GDM1 (cell line): Measurements from ENCODE around the gene CDON.
"Not testable (repeated sequence)": the region's sequence is repeated elsewhere in the genome, so short reads cannot be mapped to it uniquely, and the experiment has no call there.

ENCODE experiments used
- DNase-seq: peaks from one replicate; lab custom pipeline; 2025; lab: John Stamatoyannopoulos, UW

Gene CDON

DNA sequence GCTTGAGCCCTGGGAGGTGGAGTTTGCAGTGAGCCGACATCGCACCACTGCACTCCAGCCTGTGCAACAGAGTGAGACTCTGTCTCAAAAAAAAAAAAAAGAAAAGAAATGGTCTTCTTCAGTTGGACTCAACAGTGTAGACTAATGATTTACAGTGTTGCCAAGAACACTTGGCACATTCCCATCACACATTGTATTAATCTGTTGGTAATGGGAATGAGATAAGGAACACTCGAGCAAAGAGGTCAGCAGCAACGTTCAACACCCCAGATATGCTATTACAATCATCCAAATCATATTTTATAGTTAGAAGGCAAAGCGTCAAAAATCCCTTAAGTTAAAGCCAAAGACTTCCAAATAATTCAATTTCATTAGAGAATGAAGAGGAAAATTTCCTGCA lies 14.5 kb downstream of the CDON start:
- DNase-seq = no peak

DNA sequence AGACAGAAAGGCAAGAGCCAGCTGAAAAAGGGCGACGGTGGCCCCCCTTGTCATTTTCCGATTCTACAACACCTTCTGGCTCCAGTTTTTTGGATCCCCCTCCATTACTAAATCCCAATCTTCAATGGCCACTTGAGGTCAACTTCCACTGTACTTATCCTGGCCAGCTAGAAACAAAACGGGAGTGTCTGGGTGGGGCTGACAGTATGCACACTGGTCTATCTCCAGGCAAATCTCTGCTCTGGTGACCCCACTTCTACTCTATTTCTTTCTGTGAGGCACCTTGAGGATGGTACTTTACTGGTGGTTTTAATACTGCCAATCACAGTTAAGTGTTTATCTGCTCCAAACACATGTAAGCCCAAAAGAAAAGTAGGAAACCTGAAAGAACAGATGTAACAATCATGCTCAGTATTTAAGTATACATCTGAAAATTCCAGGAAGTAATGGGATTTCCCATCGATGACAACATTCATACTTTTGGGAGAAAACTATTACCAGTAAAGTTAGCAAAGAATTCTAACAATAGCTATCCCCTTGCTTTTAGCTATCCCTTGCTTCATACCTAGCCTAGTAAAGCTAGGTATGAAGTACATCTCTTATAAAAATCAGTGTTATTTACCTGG lies 16.0 kb downstream of the CDON start:
- no peak for DNase-seq

DNA sequence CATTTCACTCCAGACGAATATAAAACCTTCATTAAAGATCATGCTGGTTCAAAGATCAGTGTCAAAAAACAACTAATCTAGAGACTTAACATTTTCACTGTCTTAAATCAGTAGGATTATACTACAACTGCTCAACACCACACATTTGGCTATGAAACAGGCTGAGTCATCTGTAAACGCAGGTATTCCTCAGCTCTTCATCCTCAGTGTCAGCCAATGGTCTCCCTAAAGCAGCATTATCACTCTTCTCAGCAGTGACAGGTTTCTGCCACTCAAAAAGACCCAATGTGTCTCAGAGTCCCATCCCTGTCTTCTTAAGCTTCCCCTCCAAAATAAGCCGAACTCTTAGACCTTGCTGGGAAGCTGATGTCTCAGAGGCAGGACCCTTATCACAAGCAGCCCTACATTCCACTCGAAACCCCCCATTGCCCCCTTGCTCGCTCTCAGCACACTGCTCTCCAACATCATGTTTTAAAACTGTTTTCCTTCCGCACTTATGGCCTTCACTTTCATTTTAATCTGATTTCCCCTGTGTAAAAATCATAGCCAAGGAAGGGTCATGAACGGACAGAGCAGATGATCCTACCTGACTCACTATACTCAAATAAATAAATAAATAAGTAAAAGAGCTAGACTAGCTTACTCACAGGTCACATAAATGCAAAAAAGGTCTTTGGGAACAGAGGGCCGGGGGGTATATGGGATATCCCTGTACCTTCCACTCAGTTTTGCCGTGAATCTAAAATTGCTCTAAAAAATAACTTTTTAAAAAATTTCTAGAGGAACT lies 23.0 kb downstream of the CDON start:
- no peak for DNase-seq

DNA sequence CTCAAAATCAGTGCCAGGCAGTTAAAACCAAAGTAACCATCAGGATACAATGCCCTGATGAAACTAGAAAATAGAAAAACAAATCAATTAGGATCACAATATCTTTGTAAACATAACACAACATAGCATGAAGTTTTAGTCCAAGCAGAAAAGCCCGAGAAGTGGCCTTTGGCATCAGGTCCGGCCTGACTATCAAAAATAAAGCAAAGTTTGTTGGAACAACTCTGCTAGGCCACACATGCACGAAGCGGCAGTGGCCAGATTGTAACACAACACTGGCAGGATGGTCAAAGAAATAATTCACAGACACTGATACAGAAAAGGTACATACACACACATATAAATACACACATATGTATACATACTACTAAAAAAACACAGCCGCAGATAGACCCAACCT lies 26.9 kb downstream of the CDON start:
- DNase-seq = no peak

DNA sequence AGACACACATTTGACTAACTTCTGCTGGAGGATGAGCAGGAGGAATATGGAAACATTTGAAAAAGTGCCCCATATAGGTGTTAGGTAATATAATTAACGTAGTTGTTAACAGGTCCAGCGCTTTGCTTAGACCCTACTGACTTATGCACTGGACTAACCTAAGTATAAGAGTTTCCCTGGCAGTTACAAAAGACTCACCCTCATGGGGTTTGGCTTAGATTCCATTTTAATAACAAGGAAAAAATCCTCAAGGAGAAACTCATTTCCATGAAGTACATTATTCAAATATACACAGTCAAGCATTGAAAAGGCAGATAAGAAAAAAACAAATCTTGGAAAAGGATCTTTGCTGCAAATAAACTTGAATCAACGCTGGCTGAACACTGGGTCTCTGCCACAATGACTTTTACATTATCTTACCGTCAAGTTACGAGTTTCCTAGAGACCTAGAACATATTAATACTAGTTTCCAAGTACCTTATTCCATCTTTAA lies 27.7 kb downstream of the CDON start:
- DNase-seq = no peak

DNA sequence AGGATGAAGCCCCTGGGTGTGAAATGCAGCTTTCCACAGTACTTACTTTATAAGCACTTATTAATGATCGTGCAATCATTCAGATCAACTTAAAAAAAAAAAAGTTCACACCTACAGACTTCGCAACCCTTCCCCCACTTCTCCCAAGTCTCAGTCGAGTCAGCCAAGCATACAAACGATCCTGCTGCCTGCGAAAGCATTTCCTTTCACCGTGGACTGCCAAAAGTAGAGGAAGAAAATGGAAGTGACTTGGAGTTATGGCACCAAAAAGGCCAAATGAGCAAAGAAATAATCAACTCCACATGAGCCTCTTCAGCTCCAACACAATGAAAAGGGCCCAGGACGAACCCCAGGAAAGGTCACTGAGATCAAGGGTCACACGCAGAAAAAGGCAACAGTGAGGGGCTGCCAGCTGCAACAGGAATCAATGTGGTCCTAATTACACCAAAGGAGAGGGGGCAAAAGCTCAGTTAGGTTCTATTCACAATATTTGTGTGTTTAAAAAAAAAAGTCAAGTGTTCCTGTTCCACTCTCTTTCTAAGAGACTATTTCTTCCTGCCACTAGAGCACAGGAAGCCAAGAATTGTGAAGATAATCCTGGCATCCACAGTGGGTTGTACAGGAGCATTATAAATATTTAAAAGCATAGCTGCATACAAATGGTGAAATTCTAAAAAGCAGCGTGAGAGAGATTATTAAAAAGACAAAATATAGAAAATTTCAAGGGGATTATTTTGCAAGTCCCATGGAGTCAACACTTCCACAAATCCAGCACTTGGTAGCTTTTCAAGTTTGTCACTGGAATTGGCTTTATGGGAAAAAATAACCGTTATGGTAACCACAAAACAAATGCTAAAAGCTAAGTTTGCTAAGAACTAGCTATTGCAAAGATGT lies 28.4 kb downstream of the CDON start:
- no peak for DNase-seq

DNA sequence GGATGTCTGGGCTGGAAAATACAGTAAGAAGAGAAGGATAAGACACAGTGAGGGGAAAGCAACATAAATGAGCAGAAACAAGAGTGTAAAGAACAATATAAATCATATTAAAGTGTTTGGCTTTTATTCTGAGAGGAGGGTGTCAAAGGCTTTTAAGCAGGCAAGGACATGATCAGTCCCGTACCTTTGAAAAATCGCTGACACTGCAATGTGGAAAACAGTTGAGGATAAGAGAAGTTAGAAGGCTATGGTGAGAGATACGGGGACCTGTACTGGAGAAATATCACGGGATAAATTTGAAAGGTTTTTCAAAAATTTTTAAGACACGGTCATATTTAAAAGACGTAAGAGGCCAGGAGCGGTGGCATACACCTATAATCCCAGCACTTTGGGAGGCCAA lies 30.3 kb downstream of the CDON start:
- no peak for DNase-seq

DNA sequence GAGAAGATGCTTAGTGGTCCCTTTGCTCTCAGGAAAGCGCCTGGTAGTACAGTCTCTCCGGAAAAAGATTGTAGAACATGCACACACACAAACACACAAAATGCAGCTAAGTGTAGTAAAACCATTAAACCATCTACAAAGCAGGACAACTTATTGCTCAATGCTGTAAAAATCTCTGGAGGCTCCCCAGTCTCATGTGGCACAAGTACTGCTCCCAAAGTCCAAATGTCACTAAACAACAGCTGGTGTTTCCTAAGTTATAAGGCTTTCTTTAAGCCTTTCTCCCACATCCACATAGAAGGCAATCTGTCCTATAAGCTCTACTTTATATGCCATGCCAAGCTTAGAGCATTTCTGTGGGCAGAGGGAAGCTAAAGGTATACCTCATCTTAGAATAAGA lies 32.9 kb downstream of the CDON start:
- no peak for DNase-seq

DNA sequence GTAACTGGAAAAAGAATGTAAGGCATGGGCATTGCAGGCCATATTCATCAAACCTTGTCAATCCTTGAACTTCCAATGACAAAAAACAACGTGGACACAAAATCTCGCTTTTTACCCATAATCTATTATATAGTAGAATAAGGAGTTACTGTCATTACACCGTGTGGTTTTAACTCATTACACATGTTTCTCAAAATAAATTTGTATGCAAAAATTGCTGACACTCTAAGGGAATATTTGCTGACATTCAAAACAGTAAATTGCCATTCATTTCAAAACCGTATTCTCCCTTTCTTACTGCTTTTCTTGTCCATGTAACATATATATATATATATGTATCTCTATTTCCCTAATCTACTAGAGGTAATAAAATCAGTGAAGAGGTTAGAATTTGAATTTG lies 33.4 kb downstream of the CDON start:
- no peak for DNase-seq

DNA sequence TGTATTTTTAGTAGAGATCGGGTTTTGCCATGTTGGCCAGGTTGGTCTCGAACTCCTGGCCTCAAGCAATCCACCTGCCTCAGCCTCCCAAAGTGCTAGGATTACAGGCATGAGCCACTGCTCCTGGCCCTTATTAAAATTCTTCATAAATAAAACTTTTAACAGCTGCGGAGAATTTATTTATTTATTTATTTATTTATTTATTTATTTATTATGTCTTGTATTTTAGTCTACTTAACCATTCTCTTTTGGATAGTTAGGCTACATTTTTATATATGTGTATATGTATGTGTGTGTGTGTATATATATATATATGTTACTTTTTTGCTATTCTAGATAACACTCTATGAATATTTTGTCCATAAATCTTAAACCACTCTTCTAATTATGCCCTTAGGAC lies 34.1 kb downstream of the CDON start:
- DNase-seq = not testable (repeated sequence)

DNA sequence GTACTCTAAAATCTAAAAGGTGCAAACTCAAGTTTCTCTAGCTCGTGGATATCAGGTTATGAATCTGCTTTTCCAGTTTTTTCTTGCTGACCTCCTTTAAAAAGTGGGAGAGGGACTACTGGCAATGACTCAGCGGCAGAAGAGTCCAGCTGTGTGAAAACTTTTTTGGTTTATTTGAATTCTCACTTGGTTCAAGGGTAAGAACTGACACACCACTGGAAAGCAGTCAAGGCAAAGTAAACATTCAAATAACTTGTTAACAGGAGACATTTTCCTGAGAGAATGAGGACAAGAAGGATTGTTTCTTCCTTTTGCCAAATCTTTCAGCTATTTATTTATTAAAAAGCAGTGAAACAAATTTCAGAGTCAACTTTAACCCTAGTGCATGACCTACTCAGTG lies 36.1 kb downstream of the CDON start:
- DNase-seq = no peak

DNA sequence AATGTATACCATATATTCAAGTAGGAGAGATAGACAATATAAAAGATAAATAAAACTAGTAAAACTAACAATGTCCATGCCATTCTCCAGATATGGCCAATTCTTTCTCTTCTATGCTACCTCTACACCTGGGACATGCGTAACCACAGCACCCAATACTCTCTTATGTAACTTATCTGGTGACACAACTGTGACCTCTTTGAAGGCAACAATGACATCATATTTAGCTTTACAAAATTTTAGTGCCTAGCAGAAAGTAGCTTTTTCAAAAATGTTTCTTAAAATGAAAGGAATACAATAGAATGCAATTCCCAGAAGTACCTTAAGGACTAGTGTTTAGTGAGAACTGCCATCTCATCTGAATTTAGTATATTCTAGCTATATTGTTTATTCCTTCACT lies 36.8 kb downstream of the CDON start:
- no peak for DNase-seq

DNA sequence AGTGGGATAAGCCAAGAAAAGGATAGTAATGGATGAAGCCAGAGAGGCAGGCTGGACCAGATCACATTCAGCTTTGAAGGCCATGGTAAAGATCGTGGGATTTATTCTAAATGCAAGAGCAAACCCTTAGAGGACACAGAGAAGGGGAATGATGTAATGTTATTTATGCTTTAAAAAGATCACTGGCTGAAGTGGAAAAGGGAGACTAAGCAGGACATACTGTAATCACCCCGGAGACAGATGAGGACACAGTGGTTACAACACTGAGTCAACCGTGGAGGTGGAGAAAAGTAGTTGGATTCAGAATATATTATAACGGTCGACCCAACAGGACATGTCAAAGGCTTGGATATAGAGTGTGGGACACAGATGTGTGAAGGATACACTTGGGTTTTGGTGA lies 38.5 kb downstream of the CDON start:
- DNase-seq = no peak

DNA sequence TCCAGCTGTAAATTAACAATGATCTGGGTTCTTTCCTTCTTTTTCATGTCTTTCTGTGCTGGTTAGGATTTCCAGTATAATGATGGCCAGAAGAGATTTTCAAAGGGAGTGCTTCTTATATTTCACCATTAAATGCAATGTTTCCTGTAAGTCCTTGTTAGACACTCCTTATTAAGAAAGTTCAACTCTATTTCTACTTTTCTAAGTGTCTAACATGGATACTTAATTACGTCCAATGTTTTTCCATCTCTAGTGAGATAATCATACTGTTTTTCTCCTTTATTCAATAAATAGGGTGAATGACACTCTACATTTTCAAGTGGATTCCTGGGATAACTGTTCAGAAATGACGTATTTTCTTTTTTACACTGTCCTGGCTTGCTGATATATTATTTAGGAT lies 49.8 kb downstream of the CDON start:
- DNase-seq = no peak

DNA sequence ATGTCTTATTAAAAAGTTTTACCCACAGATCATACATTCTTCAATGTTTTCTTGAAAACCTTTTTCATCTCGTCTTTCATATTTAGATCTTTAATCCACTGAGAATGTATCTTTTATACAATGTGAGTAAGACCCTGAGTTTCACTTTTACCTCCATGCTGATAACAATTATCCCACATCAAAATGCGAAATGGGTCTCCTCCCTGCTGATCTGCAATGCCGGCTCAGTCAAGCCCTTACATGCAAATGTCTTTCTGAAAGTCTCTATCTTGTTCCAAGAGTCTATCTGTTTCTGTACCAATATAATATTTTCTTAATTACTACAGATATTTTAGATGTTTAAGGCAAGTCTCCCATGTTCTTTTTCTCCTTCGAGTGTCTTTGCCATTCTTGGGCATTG lies 50.9 kb downstream of the CDON start:
- no peak for DNase-seq

DNA sequence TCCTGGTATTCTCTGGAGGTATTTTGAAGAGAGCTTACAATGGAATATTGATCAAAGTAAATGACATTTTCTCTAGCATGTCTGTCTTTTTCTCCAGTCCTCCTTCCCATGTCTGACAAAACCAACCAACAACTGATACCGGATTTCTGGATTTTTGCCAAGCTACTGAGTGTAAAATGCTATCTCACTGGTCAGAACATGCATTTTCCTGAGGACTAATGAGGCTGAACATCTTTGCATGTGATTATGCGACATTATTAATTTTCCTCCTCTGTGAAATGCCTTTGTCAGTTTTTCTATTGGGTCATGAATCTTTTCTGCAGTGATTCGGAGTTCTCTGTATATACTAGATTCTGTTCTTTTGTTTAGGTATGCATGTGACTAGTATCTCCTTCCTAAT lies 51.4 kb downstream of the CDON start:
- no peak for DNase-seq

DNA sequence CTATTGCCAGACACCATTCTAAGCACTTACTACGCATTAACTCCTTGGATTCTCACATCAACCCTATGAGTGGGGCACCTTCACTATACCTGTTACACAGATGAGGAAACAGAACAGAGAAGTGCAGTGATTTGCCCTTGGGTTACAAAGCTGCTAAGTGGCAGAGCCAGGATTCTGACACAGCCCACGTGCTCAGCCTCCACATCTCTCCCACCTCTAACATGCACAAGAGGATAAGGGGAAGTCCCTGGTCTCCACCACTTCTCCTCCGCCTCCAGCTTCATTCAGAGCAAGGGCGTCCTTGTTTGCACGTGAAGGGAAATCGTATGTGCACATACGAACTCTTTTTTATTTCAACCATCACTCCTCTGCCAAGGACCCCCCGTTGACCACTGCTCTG lies 53.7 kb downstream of the CDON start:
- DNase-seq = no peak

DNA sequence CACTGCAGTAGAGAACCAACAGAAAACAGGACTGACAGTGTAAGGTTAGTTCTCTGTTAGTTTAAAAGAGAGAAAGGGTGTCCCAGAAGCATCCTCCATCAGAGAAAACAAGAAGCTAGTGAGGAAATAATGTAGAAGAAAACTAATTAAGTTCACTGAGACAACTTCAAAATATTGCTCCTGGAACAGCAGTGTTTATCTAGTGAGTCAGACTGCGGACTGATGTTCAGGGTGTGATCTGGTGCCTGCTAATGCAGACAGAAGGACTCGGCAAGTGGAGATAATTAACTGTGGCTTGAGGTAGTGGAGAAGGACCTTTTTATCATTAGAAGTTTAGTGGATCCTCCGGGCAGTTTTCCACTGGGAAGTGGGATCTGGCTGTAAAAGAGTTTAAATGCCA lies 55.4 kb downstream of the CDON start:
- no peak for DNase-seq

DNA sequence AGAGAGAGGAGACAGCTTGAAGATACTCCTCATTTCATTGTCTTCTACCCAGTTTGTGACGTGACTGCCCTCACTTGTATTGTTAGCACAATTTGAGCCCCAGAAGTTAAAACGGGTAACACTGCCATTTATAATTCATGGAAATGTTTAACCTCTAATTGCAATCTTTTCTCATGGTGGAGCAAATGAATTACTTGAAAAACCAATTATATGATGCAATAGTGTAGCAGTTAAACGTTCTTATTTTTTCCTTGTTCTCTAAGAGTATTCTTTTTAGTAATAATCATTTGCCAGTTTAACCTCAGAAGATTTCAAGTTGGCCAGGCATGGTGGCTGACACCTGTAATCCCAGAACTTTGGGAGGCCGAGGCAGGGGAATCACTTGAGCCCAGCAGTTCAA lies 56.6 kb downstream of the CDON start:
- no peak for DNase-seq

DNA sequence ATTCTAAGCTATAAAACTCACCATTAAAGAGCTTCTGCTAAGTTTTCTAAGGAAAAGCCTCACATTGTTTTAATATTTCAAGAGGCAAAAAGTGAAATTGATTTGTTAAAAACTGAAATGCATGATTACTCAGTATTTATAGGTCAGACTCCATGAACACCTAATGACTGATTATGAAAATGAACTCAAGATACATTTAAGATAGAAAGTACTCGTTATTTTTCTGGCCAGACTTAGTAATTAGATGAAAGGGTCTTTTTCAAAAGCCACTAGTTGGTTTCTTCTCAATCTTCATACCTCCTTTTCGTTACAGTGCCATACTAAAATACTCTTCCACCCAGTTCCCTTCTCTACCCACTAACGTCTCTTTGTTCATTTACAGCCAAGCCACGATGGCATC lies 60.5 kb downstream of the CDON start:
- DNase-seq = no peak

DNA sequence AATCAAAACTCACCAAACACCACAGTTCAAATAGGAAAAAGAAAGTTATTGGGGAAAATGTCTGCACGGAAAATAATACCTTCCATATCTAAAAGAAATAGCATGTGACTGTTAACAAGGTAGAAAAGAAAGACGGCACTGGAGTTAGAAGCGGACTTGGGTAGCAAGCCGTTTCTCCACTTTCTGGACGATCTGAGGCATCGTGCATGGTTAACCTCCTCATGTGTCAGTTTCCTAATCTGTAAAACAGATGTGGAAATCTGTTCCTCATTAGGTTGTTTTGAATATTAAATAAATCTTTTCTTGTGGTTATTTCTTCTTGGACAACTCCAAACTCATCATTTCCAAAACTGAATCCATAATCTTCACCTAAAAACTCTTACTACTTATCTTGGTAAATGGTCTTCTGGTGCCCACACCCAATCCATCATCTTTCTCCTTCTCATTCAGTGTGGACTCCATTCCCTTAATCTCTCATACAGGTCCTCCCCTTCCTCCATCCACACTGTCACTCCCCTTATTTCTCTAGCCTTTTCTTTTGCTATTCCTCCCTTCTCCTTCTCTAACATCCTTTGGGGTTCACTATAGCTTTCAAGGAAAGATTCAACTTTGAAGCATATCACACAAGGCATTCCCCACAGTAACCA lies 63.3 kb downstream of the CDON start:
- no peak for DNase-seq

DNA sequence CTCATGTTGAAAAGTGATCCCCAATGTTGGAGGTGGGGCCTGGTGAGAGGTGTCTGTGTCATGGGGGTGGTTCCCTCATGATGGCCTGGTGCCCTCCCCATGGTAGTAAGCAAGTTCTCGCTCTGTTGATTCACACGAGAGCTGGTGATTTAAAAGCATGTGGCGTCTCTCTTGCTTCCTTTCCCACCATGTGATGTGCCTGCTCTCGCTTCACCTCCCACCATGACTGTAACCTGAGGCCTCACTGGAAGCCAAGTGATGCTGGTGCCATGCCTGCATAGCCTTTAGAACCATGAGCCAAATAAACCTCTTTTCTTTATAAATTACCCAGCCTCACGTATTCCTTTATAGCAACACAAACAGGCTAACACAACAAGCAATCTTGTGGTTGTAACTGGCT lies 64.4 kb downstream of the CDON start:
- DNase-seq = no peak
